Ishikawa (cell line): ENCODE measurements around the gene NDOR1.

Source experiments
- CEBPB ChIP-seq: IDR thresholded peaks from 2 replicates; pipeline ENCODE4 v1.6.1; 2012
- CREB1 ChIP-seq: IDR thresholded peaks from 2 replicates; pipeline ENCODE4 v1.6.1; 2012; ENCODE audit warnings: low read depth
- EGR1 ChIP-seq: IDR thresholded peaks from 2 replicates; pipeline ENCODE4 v1.6.1; 2012
- EP300 ChIP-seq: IDR thresholded peaks from 2 replicates; pipeline ENCODE4 v1.6.1; 2012; ENCODE audit warnings: borderline replicate concordance
- FOXM1 ChIP-seq: IDR thresholded peaks from 2 replicates; pipeline ENCODE4 v1.6.1; 2012; ENCODE audit warnings: low read depth, borderline replicate concordance
- NFIC ChIP-seq: IDR thresholded peaks from 2 replicates; pipeline ENCODE4 v1.6.1; 2012
- RAD21 ChIP-seq: IDR thresholded peaks from 2 replicates; pipeline ENCODE4 v1.6.1; 2012; ENCODE audit warnings: low read depth
- TAF1 ChIP-seq: IDR thresholded peaks from 2 replicates; pipeline ENCODE4 v1.6.1; 2012; ENCODE audit warnings: low read depth, mild to moderate bottlenecking
- TCF12 ChIP-seq: IDR thresholded peaks from 2 replicates; pipeline ENCODE4 v1.6.1; 2012; ENCODE audit warnings: low read depth
- TEAD4 ChIP-seq: IDR thresholded peaks from 2 replicates; pipeline ENCODE4 v1.6.1; 2012
- YY1 ChIP-seq: IDR thresholded peaks from 2 replicates; pipeline ENCODE4 v1.6.1; 2012; ENCODE audit warnings: low read depth
- ZBTB7A ChIP-seq: IDR thresholded peaks from 2 replicates; pipeline ENCODE4 v1.6.1; 2012; ENCODE audit warnings: low read depth
- TF ChIP-seq, protein P1 (sequence below): IDR thresholded peaks from 2 replicates; pipeline ENCODE4 v1.6.1; 2012
- TF ChIP-seq, protein P2 (sequence below): IDR thresholded peaks from 2 replicates; pipeline ENCODE4 v1.6.1; 2012
- TF ChIP-seq, protein P3 (sequence below): IDR thresholded peaks from 2 replicates; pipeline ENCODE4 v1.6.1; 2012; ENCODE audit warnings: low read depth, mild to moderate bottlenecking

NDOR1 gene

DNA sequence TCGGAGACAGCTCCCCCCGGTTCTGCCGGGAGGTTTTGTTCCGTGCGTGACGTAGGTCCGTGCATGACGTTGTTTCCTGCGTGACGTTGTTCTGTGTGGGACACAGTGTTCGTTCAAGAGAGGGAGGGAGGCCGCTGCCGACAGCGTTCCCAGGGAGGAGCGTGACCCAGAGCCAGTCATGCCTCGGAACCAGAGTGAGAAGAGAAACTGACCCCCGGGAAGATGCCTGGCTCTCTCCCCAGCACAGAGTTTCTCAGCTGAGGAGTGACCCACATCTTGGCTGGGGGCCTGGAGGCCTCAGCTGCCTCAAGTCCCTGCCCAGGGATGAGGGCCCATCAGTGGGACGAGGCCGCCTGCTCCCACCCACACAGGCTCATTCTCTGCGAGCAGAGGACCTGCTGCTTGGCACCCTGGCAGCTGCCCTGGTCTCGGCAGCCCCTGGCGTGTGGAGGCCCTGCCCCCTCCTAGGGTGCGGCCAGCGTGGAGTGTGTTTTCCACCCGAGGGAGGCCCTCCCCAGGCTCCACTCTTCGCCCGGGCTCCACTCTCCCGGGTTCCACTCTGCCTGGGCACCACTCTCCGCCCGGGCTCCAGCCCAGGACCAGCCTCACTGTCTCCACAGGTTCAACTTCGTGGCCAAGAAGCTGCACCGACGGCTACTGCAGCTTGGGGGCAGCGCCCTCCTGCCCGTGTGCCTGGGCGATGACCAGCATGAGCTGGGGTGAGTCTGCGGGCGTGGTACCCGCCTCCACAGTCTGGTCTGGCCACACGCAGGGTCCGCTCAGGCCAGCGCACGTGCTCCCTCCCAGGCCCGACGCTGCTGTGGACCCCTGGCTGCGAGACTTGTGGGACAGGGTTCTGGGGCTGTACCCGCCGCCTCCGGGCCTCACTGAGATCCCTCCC is 7.9 kb downstream of the NDOR1 start:
- TF ChIP-seq NFIC = no peak
- no peak for TF ChIP-seq TAF1
- no peak for TF ChIP-seq YY1
- TF ChIP-seq RAD21 = peak; percentile 30; the same call in 1 of the 2 replicates
- no peak for TF ChIP-seq EP300
- TF ChIP-seq, protein P1, sequence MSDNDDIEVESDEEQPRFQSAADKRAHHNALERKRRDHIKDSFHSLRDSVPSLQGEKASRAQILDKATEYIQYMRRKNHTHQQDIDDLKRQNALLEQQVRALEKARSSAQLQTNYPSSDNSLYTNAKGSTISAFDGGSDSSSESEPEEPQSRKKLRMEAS = no peak

DNA sequence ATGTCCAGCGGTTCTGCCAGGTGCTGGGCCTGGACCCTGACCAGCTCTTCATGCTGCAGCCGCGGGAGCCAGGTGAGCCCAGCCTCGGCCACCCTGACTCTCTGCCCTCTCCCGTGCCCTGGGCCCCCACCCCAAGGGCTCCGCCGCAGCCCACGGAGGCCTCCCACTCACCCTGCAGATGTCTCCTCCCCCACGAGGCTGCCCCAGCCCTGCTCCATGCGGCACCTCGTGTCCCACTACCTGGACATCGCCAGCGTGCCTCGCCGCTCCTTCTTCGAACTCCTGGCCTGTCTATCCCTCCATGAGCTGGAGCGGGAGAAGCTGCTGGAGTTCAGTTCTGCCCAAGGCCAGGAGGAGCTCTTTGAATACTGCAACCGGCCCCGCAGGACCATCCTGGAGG is 9.1 kb downstream of the NDOR1 start:
- TF ChIP-seq TEAD4 (no peak), NFIC (no peak), CEBPB (no peak), CREB1 (no peak), TAF1 (no peak), EGR1 (no peak), FOXM1 (no peak), RAD21 (no peak), YY1 (no peak), ZBTB7A (no peak)
- TF ChIP-seq, protein P2, sequence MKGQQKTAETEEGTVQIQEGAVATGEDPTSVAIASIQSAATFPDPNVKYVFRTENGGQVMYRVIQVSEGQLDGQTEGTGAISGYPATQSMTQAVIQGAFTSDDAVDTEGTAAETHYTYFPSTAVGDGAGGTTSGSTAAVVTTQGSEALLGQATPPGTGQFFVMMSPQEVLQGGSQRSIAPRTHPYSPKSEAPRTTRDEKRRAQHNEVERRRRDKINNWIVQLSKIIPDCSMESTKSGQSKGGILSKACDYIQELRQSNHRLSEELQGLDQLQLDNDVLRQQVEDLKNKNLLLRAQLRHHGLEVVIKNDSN = no peak
- TF ChIP-seq, protein P3, sequence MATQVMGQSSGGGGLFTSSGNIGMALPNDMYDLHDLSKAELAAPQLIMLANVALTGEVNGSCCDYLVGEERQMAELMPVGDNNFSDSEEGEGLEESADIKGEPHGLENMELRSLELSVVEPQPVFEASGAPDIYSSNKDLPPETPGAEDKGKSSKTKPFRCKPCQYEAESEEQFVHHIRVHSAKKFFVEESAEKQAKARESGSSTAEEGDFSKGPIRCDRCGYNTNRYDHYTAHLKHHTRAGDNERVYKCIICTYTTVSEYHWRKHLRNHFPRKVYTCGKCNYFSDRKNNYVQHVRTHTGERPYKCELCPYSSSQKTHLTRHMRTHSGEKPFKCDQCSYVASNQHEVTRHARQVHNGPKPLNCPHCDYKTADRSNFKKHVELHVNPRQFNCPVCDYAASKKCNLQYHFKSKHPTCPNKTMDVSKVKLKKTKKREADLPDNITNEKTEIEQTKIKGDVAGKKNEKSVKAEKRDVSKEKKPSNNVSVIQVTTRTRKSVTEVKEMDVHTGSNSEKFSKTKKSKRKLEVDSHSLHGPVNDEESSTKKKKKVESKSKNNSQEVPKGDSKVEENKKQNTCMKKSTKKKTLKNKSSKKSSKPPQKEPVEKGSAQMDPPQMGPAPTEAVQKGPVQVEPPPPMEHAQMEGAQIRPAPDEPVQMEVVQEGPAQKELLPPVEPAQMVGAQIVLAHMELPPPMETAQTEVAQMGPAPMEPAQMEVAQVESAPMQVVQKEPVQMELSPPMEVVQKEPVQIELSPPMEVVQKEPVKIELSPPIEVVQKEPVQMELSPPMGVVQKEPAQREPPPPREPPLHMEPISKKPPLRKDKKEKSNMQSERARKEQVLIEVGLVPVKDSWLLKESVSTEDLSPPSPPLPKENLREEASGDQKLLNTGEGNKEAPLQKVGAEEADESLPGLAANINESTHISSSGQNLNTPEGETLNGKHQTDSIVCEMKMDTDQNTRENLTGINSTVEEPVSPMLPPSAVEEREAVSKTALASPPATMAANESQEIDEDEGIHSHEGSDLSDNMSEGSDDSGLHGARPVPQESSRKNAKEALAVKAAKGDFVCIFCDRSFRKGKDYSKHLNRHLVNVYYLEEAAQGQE = no peak

DNA sequence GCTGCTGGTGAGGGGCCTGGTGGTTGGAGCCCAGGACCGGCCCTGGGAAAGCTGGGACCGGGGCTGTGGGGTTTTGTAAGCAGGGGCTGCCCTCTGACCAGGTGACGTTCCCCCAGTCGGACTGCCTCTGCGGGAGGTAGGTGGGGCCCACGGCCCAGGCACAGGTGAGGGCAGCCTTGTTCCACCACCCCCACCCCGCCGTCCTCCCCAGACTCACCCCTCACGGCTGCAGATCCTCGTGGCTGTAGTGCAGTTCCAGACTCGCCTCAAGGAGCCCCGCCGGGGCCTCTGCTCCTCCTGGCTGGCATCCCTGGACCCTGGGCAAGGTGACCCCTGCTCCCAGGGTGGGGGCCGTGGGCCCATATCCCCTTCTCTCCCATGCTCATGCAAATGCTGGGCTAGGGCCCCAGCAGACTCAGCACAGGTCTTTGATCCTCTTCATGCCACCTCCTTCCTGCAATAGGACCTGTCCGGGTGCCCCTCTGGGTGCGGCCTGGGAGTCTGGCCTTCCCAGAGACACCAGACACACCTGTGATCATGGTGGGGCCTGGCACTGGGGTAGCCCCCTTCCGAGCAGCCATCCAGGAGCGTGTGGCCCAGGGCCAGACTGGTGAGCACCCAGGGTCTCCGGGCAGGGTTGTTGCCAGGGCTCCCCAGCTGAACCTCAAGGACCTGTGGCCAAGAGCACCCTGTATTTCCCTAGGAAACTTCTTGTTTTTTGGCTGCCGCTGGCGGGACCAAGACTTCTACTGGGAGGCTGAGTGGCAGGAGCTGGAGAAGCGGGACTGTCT is 9.9 kb downstream of the NDOR1 start:
- no peak for TF ChIP-seq EGR1
- no peak for TF ChIP-seq TEAD4
- TF ChIP-seq, protein P3 = no peak
- no peak for TF ChIP-seq TCF12
- no peak for TF ChIP-seq FOXM1
- TF ChIP-seq, protein P2 = no peak
- no peak for TF ChIP-seq EP300
- TF ChIP-seq ZBTB7A = no peak
- TF ChIP-seq, protein P1 = no peak
- no peak for TF ChIP-seq CREB1
- no peak for TF ChIP-seq YY1

DNA sequence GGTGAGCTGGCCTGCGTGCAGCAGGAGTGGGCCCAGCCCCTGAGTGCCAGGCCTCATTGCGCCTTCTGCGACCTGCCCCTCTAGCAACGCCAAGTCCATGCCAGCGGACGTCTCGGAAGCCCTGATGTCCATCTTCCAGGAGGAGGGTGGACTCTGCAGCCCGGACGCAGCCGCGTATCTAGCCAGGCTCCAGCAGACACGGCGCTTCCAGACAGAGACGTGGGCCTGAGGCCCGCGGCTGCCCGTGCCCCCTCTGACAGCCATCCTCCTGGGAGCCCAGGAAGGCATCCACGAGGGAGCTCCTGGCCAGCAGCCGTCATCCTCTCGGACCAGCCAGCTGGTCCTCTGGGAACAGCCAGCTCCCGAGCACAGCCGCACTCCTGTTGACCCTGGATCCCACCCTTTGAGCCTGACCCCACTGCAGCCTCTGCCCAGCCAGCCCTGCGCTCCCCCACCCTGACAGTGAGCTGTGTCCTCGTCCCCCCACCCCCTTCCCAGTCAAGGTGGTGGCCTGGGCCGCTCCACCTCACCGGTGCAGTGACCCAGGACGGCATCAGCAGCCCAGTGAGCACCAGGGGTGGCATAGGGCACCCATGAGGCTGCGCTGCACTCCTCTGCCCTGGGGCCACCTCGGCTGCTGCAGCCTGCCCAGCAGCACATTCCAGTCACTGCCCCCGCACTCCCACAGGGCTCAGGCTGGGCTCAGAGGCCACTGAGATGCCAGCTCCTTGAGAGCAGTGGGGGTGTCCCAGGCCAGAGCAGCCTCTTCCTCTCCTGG is 10.9 kb downstream of the NDOR1 start:
- TF ChIP-seq, protein P2 = no peak
- TF ChIP-seq RAD21 (no peak), CEBPB (no peak), YY1 (no peak), TAF1 (no peak), CREB1 (no peak), NFIC (no peak), EP300 (no peak)
- TF ChIP-seq, protein P3 = no peak
